Mucosa of descending colon (tissue), 3 donors: Measurements from ENCODE around the gene OTULIN. TPM values are rescaled to one million over a fixed set of nuclear protein-coding genes. Genes with fewer than 3 reads are reported as not detected.

Experiments
- ATAC-seq: fragments of 200-7000 bp; cut with Tn5 transposase; one replicate; pipeline ENCODE4 v1.9.1; 2020; ENCODE audit warnings: mild to moderate bottlenecking, moderate library complexity
- DNase-seq, 3 donors: peaks; one replicate each; pipeline ENCODE4 v3.0.0-alpha.2; 2020
- H3K36me3 ChIP-seq: fragments of 200-600 bp; one replicate; pipeline ENCODE4 v1.8.0; 2021; ENCODE audit warnings: low read depth, mild to moderate bottlenecking
- H3K4me1 ChIP-seq: fragments of 200-600 bp; one replicate; pipeline ENCODE4 v1.8.0; 2021; ENCODE audit warnings: low read depth, mild to moderate bottlenecking
- H3K4me3 ChIP-seq: fragments of 200-600 bp; one replicate; pipeline ENCODE4 v1.8.0; 2021; ENCODE audit warnings: mild to moderate bottlenecking
- H3K9me3 ChIP-seq: fragments of 200-600 bp; one replicate; pipeline ENCODE4 v1.8.0; 2021; ENCODE audit warnings: mild to moderate bottlenecking
- CTCF ChIP-seq: fragments of 200-600 bp; IDR thresholded peaks from one replicate; pipeline ENCODE4 v1.8.0; 2022; ENCODE audit warnings: antibody characterized with exemption, mild to moderate bottlenecking
- intact Hi-C, 2 donors: fragments of 100-400 bp; cut with DNase I in 1 of 2; cut with micrococcal nuclease in 1 of 2; formaldehyde crosslinking; loops; one replicate each; pipeline versions ENCODE4 v1.11.0 to v1.11.1; 2022; cut with DNase I, micrococcal nuclease
- total RNA-seq, 3 donors: library from RNA; stranded (reverse); fragmentation: NEBNext Ultra II Directional in 2 of 3; extraction: Animal tissue kit (Norgen Biotek cat#: 25700) in 2 of 3; gene quantifications; one replicate each; pipeline versions ENCODE4 v1.2.1 to v1.2.4, GENCODE V29; 2021 to 2023
- donor health status: DM: no; HTN: no; CAD: no; lungs with moderate emphysema.
- donor health status: DM: no; HTN: no; CAD: no.
- donor health status: DM: no; HTN: yes; CAD: no.

OTULIN gene
- total RNA-seq, 3 donors from 2014 or later = 21.9 to 29.6 (median 29.5) TPM

GRCh38 chr5:14663734-14664269, 716 bp upstream of the OTULIN start:
- DNase-seq (peak in 2 of 3 donors; percentile 61 to 62), ATAC-seq (peak; percentile 34)
- Histone ChIP-seq H3K4me1 (peaks cover 28% of the 10 kb centered on the region), H3K9me3 (no peaks in the 10 kb centered on the region), H3K36me3 (no peaks in the 10 kb centered on the region), H3K4me3 (peak overlapping the region; percentile 61)
- intact Hi-C loops = no loop called here
- no peak for TF ChIP-seq CTCF

- Histone ChIP-seq H3K9me3 (no peaks in the 10 kb centered on the region), H3K36me3 (no peaks in the 10 kb centered on the region), H3K4me3 (peak overlapping the region; percentile 61), H3K4me1 (peaks cover 39% of the 10 kb centered on the region)
- TF ChIP-seq CTCF = no peak
- intact Hi-C loops = no loop called here
- DNase-seq (peak; percentile 67 to 83 (median 73)), ATAC-seq (peak; percentile 46)
Observed at GRCh38 chr5:14665101-14665822, 744 bp downstream of the OTULIN start.

GRCh38 chr5:14665949-14666348, 1.4 kb downstream of the OTULIN start:
- TF ChIP-seq CTCF = no peak
- intact Hi-C loops = no loop called here

GRCh38 chr5:14666357-14666756, 1.8 kb downstream of the OTULIN start:
- H3K36me3 ChIP-seq = no peaks in the 10 kb centered on the region
- no peak overlapping the region for H3K4me3 ChIP-seq
- intact Hi-C loops = no loop called here
- DNase-seq (no peak), ATAC-seq (no peak)
- H3K9me3 ChIP-seq = no peaks in the 10 kb centered on the region
- peaks cover 43% of the 10 kb centered on the region for H3K4me1 ChIP-seq
- TF ChIP-seq CTCF = no peak

More at GRCh38 chr5:14665949-14666348, 1.4 kb downstream of the OTULIN start:
- H3K4me1 ChIP-seq = peaks cover 43% of the 10 kb centered on the region
- H3K4me3 ChIP-seq = no peak overlapping the region
- ATAC-seq (peak; percentile 17), DNase-seq (peak; percentile 41 to 63 (median 47))
- no peaks in the 10 kb centered on the region for H3K36me3 ChIP-seq
- H3K9me3 ChIP-seq = no peaks in the 10 kb centered on the region

GRCh38 chr5:14667290-14667689, 2.8 kb downstream of the OTULIN start:
- TF ChIP-seq CTCF = no peak
- Histone ChIP-seq H3K4me1 (peaks cover 43% of the 10 kb centered on the region), H3K9me3 (no peaks in the 10 kb centered on the region), H3K4me3 (no peak overlapping the region), H3K36me3 (no peaks in the 10 kb centered on the region)
- intact Hi-C loops = no loop called here
- DNase-seq (no peak), ATAC-seq (no peak)
